Fibroblast of gingiva (primary cell): ENCODE data around the gene UBE2E1.
"Not testable (repeated sequence)": the region's sequence is repeated elsewhere in the genome, so short reads cannot be mapped to it uniquely, and the experiment has no call there.

Source experiments
- DNase-seq: peaks from one replicate; pipeline ENCODE4 v3.0.0-alpha.2; 2011; ENCODE audit warnings: low read depth

Gene UBE2E1

DNA sequence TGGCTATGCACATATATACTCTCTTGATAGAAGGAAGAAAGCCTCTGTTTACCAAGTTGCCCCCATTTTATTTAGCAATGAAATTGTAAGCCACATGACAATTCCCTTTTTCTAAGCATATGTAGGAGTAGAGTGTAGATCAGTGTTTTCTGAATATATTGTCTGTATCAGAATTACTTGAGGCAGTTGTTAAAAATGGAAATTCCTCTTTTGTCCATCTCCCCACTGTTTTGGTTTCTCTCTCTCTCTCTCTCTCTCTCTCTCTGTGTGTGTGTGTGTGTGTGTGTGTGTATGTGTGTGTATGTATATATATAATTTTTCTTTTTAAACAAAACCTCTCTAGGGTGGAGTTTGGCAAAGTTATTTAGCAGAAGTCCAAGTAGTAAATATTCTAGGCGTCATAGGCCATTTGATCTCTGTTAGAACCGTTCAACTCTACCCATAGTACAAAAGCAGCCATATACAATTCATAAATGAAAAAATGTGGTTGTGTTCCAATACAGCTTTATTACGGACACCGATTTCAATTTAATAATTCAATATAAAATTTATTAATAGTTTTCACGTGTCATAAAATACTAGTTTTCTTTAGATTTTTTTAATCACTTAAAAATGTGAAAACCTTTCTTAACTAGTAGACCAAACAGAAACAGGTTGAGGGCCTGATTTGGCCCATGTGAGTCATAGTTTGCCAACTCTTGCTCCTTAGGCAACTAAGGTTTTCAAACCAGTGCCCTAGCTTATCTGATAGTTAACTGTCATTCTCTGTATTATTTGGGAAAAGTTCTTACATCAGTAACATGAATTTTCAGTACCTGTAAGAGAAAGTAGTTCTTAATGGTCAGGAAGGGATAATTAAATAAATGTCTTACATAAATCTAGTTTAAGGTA, 39.8 kb downstream of the UBE2E1 start:
- no peak for DNase-seq

DNA sequence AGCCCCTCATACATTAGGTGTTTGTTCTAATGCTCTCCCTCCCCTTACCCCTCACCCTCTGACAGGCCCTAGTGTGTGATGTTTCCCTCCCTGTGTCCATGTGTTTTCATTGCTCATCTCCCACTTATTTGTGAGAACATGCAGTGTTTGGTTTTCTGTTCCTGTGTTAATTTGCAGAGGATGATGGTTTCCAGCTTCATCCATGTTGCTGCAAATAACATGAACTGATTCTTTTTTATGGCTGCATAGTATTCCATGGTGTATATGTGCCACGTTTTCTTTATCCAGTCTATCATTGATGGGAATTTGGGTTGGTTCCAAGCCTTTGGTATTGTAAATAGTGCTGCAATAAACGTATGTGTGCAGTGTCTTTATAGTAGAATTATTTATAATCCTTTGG, 43.7 kb downstream of the UBE2E1 start:
- not testable (repeated sequence) for DNase-seq

DNA sequence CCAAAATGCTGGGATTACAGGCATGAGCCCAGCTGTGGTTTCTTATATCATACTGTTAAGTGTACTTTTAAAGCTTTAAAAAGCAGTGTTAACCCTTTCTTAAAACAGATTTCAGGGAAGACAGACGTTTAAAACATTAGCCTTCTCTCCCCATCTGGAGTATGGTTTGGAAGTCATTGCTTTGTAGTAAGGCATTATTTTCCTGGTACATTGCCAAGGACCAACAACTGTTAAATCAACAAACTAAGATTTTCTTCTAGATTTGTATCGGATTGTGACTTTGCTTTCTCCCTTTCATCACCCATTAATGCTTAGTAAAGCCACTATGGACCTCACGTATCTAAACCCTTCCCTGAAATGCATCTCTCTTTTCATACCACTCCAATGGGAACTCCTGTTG, 50.5 kb downstream of the UBE2E1 start:
- peak; percentile 40 for DNase-seq

DNA sequence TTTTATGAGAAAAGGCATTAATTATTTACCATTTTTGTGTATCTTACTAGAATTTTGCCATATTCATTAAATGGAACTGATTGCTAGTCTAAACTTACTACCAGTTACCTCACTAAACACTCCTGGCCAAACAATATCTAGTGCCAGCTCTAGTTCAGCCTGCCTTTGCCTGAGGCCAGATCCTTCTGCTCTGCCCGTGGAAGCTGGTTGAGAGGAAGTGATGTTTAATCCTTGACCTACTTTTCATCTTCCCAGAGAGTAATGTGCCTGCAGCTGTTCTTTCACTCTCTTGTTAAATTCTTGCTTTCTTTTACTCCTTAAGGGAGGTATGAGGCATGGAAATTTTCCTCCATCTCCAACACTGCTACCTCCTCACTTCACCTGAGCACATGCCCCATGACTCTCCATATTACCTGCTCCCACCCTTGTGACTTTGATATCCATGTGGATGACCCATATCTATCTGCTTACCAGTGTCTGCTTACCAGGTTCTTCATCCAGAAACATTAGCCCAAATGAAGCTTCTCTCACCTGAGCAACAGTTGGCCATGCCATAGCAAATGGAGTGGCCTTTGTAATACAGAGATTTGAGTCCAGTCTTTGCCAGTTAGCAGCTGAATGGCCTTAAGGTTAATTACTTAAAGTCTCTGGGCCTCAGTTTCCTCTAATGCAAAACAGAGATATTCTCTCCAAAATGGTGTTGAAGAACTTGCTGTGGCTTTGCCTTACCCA, 53.4 kb downstream of the UBE2E1 start:
- peak; percentile 66 for DNase-seq

DNA sequence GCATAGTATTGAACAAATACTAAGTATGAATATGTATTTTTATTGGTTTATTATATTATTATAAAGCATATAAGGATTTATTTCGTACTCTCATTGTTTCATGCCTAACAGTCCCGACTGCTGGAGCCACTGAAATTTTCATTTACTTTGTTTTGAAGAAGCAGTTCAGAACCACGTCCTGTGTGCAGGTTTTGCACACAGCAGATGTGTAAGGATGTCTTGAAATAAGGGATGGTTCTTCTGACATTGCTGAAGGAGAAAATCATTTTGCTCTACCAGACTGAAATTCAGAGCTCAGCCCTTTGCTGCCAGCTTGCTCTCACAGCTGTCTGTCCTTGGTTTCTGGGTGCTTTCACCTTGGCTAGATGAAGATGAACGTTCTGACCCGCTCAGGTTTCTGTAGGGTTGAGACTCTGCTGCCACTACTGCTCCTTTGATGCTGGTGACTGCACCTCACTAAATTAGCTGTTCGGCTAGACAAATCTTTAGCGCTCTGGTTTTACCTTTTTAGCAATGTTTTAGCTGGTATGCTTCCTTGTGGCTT, 54.2 kb downstream of the UBE2E1 start:
- DNase-seq: no peak

DNA sequence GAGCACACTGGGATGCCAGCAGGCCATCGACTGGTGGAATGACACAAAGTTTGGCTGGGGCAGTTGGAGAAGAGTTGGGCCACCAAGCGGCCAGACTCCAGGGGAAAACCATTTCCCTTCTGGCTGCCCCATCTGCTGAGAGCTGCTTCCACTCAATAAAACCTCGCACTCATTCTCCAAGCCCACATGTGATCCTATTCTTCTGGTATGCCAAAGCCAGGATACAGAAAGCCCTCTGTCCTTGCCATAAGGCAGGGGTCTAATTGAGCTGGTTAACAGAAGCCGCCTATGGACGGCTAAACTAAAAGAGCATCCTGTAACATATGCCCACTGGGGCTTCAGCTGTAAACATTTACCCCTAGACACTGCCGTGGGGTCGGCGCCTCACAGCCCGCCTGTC, 55.9 kb downstream of the UBE2E1 start:
- no peak for DNase-seq

DNA sequence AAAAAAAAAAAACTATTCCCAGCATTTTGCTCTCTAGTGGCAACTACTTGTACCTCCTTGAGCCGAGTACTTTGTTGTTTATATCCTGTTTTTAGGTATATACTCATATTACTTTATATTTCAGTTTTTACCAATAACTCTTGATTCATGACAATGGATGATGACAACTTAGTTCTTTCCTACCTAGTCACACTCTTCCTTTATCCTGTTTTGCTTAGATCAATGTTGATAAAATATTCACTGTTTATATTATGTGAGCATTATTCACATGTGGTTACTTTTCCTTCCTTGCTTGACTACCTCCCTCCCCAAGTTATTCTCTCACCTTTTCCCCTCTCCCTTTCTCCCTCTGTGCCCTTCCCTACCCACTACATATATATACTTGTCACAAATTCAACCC, 57.3 kb downstream of the UBE2E1 start:
- DNase-seq: no peak

DNA sequence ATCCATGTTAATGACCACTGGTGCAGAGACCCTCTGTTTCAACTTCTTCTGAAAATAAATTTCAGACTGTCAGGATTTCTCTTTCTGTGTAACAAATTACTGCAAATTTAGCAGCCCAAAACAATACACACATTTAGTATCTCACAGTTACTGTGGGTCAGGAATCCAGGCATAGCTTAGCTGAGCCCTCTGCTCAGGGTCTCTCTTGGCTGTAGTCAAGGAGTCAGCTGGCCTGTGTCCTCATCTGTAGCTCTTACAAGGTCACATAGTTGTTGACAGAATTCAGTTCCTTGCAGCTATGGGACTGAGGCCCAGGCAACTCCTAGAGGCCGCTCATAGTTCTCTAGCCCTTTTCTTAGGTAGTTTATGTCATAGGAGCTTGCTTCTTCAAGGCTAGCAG, 59.2 kb downstream of the UBE2E1 start:
- DNase-seq: no peak

DNA sequence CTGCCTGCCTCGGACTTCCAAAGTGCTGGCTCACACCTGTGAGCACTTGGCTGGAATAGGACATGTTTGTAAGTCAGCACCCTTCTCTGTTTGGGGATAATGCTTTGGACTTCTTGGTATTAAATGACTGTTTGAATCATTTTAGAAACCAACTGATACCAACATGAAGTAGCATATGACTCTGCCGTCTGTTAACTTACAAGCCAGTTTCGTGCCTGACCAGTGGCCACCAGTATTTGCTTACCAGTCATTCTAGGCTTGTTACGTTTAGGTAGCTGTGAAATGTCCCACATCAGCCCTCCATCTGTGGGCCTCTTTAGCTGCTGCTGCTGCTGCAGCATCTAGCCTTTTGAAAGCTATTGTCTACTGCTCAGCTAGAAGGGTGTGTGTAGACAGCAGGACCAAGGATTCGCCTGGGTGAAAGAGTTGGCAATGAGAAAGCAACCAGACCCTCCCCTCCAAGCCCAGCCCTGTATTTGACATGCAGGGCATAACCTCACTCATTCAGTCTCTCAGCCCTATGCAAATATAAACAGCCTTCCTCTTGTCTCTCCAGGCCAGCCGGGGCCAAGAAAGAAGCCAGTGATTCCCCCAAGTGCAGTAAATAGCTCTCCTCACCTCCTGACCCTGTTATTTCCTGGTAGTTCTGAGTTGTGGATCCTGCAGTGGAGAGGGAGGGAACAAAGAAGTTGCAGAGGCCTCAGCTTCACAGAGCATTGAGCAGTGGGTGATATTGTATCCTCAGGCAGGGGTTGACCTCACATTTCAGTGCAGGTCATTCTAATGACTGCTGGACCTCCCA, 60.0 kb downstream of the UBE2E1 start:
- no peak for DNase-seq

DNA sequence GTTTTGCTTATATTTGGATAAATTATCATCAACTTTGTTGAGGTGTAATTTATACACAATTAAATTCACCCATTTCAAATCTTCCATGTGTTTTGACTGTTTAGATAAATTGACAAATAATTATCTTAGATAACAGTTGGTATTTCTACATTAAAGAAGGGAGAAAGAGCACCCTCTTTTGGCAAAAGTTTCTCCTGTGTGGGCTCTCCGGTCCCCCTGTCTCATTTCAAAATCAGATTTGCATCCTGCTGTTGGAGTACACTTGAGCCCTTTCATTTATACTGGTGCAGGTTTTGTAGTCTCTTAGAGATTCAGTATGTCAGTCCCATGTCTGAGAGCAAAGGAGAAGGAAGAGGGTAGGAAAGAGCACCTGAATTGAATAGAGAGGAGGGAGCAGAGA, 61.6 kb downstream of the UBE2E1 start:
- DNase-seq: no peak

DNA sequence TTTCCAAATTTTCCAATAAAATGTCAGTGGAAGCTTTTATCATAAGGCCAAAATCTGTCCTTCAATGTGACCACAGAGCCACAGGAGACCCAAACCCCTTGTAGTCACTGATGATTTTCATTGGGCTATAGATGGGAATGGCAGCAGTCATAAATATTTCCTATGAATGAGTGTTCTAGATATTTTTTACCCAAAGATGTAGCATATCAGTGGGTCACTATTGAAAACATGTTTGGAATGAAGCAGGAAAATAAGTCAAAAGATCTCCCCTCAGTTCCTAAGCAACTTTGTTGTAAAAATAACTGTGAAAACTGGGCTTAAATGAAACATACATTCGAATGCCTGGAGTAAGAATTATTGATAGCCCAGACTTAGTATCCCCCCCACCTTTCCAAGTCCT, 62.1 kb downstream of the UBE2E1 start:
- no peak for DNase-seq

DNA sequence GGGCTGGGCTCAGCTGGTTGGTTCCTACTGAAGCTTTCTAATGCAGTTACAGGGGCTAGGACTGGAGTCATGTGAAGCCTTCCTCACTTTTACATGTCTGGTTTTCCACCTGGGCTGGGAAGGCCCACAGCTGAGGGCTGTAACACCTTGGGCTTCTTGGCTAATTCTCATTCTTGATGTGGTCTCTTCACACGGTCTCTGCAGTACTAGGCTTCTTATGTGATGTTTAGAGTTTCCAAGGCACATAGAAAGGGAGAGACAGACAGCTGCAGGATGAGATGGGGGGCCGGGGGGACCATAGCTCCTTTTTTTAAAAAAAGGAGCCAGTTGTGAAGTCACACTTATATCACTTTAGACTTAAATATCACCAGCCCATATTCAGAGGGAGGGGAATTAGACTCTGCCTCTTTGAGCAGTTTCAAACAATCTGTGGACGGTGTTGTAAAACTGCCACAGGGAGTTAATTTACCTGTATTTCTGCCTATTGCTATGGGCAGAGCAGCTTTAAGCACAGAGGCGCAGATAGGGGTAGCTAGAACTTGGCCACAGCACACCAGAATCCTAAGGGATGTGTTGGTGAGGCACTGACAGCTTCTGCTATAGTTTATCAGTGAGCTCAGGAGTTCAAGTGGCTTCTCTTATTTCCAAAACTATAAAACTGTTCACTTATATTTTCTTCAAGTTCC, 64.4 kb downstream of the UBE2E1 start:
- DNase-seq: no peak

DNA sequence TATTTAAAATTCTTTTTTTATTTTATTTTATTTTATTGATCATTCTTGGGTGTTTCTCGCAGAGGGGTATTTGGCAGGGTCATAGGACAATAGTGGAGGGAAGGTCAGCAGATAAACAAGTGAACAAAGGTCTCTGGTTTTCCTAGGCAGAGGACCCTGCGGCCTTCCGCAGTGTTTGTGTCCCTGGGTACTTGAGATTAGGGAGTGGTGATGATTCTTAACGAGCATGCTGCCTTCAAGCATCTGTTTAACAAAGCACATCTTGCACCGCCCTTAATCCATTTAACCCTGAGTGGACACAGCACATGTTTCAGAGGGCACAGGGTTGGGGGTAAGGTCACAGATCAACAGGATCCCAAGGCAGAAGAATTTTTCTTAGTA, 64.9 kb downstream of the UBE2E1 start:
- DNase-seq: not testable (repeated sequence)

DNA sequence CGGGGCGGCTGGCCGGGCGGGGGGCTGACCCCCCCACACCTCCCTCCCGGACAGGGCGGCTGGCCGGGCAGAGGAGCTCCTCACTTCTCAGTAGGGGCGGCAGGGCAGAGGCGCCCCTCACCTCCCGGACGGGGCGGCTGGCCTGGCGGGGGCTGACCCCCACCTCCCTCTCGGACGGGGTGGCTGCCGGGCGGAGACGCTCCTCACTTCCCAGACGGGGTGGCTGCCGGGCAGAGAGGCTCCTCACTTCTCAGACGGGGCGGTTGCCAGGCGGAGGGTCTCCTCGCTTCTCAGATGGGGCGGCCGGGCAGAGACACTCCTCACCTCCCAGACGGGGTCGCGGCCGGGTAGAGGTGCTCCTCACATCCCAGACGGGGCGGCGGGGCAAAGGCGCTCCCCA, 65.6 kb downstream of the UBE2E1 start:
- DNase-seq: not testable (repeated sequence)

DNA sequence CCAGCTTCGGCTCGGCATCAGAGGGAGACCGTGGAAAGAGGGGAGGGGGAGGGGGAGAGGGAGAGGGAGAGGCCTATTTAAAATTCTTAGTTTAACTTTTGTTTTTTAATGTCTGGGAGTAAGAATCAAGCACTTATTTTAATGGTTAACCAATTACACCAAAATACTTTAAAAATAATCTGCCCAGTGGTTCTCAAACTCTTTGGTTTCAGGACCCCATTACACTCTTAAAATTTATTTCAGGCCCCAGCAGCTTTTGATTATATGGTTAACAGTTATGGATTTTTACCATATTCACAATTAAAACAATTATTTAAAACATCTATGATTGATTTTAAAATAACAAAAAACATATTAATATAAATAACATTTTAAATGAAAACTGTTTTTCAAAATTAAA, 66.6 kb downstream of the UBE2E1 start:
- DNase-seq: no peak

DNA sequence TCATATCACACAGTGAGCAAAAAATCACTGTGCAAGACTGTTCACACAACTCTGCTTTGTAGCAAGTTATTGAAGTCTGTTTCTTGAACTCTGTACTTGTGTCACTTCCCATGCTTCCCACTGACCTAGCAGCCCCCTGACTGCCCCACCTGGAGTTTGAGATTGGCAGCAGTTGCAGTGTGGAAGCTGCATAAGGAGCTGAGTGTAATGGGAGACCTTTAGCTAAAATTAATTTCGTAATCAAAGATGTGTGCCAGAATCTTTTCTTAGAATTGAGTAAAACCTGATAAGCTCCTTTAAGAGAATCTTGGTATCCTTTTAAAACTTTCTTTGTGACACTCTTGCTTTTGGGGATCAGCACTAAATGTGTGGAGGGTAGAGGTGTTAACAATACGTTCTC, 68.2 kb downstream of the UBE2E1 start:
- peak; percentile 30 for DNase-seq

DNA sequence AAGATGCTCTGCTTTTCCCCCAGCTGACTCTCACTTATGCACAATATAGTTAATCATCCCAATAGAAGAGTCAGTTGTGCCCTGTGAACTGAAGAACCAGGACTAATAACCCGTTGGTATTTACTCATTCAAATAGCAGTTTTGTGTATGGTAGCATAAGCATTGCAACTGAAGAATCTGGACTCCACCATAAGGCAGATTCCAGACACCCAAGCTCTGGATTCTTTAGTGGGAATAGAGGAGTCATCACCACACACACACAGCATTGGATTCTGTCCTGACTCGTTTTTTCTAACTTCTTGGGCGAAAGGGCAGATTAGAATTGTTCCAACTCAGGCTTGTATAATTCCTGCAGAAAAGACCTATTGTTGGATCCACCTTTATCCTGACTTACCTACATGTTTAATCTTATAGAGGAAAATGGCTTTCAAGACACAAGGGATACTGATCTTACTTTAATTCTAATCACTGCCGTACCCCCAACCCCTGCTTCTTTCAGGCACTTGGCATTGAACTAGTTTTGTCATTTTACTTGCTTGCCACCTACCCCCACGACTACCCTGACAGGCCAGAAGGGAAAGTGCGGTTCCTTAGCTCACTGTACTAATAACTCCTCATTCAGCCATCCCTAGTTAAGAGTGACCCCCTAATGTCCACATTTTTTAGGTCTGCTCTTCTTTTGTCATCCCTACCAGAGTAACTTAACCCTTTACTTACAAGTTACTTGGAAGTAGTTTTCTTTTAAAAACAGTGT, 68.8 kb downstream of the UBE2E1 start:
- DNase-seq: peak; percentile 44

DNA sequence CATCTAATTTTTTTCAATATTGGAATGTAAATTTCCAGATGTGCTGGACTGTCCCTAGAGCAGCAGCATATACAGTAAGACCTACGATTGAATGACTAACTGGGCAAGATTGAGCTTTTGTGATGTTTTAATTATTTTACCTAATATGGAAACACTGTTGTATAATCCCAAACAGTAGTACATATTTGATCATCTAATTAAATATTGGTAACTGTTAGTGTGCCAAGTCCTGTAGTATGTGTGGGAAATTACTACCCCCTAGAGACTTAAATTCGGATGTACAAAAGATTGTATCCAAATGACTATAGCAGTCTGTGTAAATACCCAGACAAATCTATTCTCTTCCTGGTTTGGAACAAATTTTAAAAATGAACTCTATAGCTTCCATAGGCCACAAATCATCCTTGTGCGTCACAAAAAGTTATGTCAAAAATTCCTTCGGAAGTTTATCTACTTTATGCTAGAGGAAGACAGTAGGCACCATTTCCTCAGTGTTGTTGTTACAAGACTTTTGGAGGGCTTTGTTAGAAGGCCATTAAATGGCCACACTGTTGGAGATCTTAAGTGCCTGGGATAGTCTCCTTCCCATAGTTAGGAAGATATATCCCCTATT, 69.5 kb downstream of the UBE2E1 start:
- DNase-seq: no peak

DNA sequence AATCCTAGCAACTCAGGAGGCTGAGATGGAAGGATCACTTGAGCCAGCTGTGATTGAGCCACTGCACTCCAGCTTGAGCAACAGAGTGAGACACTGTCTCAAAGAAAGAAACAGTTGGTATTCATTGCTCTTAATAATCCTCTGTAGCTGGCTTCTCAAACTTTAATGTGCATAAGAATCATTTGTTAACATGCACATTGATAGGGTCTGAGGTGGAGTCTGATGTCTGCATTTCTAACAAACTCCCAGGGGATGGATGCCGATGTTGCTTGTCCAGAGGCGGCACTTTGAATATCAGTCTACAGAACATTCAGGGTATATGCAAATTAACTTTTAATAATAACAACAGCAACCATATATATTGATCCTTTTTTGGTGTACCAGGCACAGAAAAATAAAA, 71.2 kb downstream of the UBE2E1 start:
- DNase-seq: peak; percentile 6

DNA sequence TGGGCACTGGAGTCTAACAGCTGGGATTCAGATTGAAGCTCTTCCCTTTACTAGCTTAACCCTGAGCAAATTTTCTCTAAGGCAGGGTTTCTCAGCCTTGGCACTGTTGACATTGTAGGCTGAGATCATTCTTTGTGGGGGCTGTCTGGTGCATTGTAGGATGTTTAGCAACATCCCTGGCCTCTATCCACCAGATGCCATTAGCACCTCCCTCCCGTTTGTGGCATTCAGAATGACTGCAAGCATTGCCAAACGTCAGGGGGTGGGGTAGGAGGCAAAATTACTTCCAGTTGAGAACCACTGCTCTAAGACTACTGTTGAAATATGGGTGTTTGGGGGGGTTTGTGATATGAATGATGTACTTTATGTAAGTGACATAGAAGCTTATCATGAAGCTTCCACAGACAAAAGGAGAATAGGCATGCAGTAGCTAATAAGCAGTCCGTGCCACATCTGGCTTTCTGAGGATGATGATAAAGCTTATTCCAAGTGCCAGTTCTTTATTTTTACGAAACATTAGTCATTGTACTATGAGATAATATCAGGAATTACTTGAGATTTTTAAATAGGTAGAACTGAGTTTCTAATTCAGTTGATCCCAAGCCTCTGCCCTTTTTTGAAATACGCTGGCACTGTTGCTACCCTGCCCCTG, 71.7 kb downstream of the UBE2E1 start:
- peak; percentile 95 for DNase-seq
